Subcutaneous abdominal adipose tissue (tissue), 5 donors: ENCODE measurements around the gene ATP6V0A1.
A peak's percentile ranks its signal among the peaks of the same experiment; 100 is the strongest.
"Not testable (repeated sequence)": the region's sequence is repeated elsewhere in the genome, so short reads cannot be mapped to it uniquely, and the experiment has no call there.

Experiments
- H3K27ac ChIP-seq: one replicate; pipeline ENCODE4 v1.7.0; 2013; ENCODE audit warnings: low read depth, mild to moderate bottlenecking, inconsistent platforms, low read length, moderate library complexity
- H3K27me3 ChIP-seq, 5 donors: one replicate each; pipeline ENCODE4 v1.7.0; 2013; ENCODE audit warnings: low read length in 5 of 5, inconsistent platforms in 1 of 5; ENCODE audit not compliant: control insufficient read depth in 5 of 5, insufficient read depth in 4 of 5
- H3K36me3 ChIP-seq, 5 donors: one replicate each; pipeline ENCODE4 v1.7.0; 2013; ENCODE audit warnings: low read length in 5 of 5; ENCODE audit not compliant: control insufficient read depth in 5 of 5, insufficient read depth in 5 of 5
- H3K4me1 ChIP-seq, 5 donors: one replicate each; pipeline ENCODE4 v1.7.0; 2013; ENCODE audit warnings: low read length in 5 of 5, mild to moderate bottlenecking in 3 of 5, moderate library complexity in 1 of 5; ENCODE audit not compliant: control insufficient read depth in 5 of 5, insufficient read depth in 5 of 5
- H3K4me3 ChIP-seq, 5 donors: one replicate each; pipeline ENCODE4 v1.7.0; 2013; ENCODE audit warnings: low read length in 5 of 5, low read depth in 1 of 5
- H3K9ac ChIP-seq, 5 donors: one replicate each; pipeline ENCODE4 v1.7.0; 2013; ENCODE audit warnings: low read length in 5 of 5, mild to moderate bottlenecking in 4 of 5, moderate library complexity in 3 of 5
- H3K9me3 ChIP-seq, 5 donors: one replicate each; pipeline ENCODE4 v1.7.0; 2013; ENCODE audit warnings: low read length in 5 of 5; ENCODE audit not compliant: control insufficient read depth in 5 of 5
- donor health status: healthy.
- donor health status: healthy.
- donor health status: healthy.
- donor health status: healthy.
- donor health status: healthy.

ATP6V0A1 gene

DNA sequence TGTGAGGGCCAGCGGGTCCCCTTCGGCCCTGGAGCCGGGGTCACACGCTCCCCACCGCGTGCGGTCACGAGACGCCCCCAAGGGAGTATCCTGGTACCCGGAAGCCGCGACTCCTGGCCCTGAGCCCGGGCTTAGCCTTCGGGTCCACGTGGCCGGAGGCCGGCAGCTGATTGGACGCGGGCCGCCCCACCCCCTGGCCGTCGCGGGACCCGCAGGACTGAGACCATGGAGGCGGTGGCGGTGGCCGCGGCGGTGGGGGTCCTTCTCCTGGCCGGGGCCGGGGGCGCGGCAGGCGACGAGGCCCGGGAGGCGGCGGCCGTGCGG lies 77.3 kb downstream of the ATP6V0A1 start, which contains the start of gene NAGLU:
NAGLU (plus strand) TSS at position 194 of the 324 bp plus-strand sequence; CDS start at position 226, 32 bp downstream.
- H3K9me3 ChIP-seq: no peaks in the 10 kb centered on the region
- H3K4me1 ChIP-seq: peaks cover 7 to 39% (median 33%) of the 10 kb centered on the region in 5 donors
- H3K9ac ChIP-seq: peak within 1 kb of the TSS; percentile 71 to 95 (median 83)
- peaks cover 0 to 31% (median 21%) of the 10 kb centered on the region in 5 donors for H3K36me3 ChIP-seq
- peak within 1 kb of the TSS; percentile 99 for H3K27ac ChIP-seq
- H3K27me3 ChIP-seq: no peaks in the 10 kb centered on the region
- peak within 1 kb of the TSS; percentile 78 to 87 (median 83) for H3K4me3 ChIP-seq

DNA sequence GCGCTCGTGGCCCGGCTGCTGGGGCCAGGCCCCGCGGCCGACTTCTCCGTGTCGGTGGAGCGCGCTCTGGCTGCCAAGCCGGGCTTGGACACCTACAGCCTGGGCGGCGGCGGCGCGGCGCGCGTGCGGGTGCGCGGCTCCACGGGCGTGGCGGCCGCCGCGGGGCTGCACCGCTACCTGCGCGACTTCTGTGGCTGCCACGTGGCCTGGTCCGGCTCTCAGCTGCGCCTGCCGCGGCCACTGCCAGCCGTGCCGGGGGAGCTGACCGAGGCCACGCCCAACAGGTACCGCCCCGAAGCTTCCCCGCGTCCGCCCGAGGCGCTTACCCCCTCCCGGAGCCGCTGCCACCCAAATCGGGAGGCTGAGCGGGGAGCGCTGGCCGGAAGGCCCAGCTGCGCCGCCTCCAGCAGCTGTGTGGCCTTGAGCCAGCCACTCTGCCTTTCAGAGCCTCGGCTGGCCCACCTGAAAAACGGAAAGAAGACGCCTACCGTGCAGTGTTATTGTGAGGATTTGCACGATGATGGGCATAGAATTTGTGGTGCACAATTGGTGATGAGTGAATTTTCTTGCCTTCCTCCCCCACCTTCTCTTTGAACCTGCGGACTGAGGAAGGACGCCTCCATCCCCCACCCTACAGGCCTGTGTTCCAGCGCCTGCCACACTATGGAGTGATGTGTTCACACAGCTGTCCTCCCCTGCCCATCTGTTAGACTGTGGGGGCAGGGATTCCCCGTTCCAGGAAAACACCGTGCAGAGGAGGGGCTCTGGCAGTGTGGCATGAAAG lies 77.9 kb downstream of the ATP6V0A1 start:
- Histone ChIP-seq H3K36me3 (peaks cover 0 to 36% (median 27%) of the 10 kb centered on the region in 5 donors), H3K4me1 (peaks cover 7 to 39% (median 30%) of the 10 kb centered on the region in 5 donors), H3K9ac (peak overlapping the region in 4 of 5 donors; percentile 61 to 83 (median 76)), H3K27ac (peak overlapping the region; percentile 99), H3K4me3 (peak overlapping the region; percentile 78 to 87 (median 83)), H3K9me3 (no peaks in the 10 kb centered on the region), H3K27me3 (no peaks in the 10 kb centered on the region)

DNA sequence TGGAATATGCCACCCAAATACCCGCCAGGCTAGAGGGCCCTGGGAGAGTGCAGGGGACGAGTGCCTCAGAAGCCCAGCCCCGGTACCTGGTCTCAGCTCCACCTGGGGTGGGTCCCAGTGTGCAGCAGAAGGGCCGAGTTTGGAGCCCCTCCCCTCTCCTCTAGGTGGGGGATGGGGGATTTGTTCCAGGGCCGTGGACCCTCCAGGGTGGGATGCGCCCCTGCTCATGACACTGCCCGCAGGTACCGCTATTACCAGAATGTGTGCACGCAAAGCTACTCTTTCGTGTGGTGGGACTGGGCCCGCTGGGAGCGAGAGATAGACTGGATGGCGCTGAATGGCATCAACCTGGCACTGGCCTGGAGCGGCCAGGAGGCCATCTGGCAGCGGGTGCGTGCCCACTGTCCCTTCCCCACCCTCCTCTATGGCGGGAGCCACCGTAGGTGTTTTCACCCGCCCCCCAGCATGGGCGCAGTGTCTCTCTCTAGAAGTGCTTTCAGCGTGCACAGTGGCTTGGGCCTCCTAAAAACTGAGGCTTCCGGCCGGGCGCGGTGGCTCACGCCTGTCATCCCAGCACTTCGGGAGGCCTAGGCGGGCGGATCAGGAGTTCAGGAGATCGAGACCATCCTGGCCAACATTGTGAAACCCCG lies 78.6 kb downstream of the ATP6V0A1 start:
- Histone ChIP-seq H3K27me3 (no peaks in the 10 kb centered on the region), H3K4me3 (peak overlapping the region; percentile 78 to 87 (median 83)), H3K9me3 (no peaks in the 10 kb centered on the region), H3K9ac (peak overlapping the region in 4 of 5 donors; percentile 61 to 83 (median 76)), H3K27ac (peak overlapping the region; percentile 74), H3K4me1 (peaks cover 7 to 35% (median 28%) of the 10 kb centered on the region in 5 donors), H3K36me3 (peaks cover 0 to 42% (median 30%) of the 10 kb centered on the region in 5 donors)

DNA sequence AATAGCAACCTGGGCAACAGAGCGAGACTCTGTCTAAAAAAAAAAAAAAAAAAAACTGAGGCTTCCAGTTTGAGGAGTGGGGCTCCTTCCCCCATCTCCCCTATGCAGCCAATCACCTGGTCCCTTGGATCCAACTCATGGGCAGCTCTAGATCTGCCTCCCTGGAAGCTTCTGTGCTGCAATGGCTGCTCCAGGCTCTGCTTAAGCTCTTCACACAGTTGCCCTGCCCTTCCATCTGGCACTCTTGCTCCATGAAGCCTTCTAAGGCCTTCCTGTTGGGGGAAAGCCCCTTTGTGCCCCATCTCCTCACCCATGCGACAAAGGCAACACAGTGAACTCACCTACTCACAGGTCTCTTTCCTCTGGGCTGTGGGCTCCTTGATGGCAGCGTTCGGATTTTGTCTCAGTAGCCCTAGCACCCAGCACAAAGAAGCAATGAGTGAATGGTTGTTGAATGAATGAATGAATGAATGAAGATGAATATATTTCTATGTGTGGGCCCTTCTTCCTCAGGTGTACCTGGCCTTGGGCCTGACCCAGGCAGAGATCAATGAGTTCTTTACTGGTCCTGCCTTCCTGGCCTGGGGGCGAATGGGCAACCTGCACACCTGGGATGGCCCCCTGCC lies 79.3 kb downstream of the ATP6V0A1 start:
- H3K36me3 ChIP-seq: peaks cover 0 to 48% (median 33%) of the 10 kb centered on the region in 5 donors
- peaks cover 7 to 33% (median 28%) of the 10 kb centered on the region in 5 donors for H3K4me1 ChIP-seq
- H3K27ac ChIP-seq: peak overlapping the region; percentile 23

DNA sequence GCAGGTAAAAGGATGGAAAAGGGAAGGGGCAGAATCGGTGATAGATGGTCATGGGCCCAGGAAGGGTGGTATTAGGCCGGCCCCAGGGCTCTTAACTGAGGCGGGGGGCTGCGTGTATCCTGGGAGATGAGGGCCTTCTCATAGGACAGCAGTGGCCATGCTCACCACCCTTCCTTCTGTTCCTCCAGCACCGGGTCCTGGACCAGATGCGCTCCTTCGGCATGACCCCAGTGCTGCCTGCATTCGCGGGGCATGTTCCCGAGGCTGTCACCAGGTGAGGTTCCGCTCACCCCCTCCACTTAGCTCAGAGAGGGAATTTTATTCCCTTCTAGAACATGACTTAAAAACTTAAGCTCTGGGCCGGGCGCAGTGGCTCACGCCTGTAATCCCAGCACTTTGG lies 79.8 kb downstream of the ATP6V0A1 start:
- H3K4me3 ChIP-seq: no peak overlapping the region
- no peaks in the 10 kb centered on the region for H3K27me3 ChIP-seq
- no peaks in the 10 kb centered on the region for H3K9me3 ChIP-seq
- H3K36me3 ChIP-seq: peaks cover 0 to 54% (median 39%) of the 10 kb centered on the region in 5 donors
- H3K4me1 ChIP-seq: peaks cover 7 to 33% (median 28%) of the 10 kb centered on the region in 5 donors
- H3K27ac ChIP-seq: no peak overlapping the region
- H3K9ac ChIP-seq: no peak overlapping the region

More for the DNA sequence above, 79.3 kb downstream of the ATP6V0A1 start:
- Histone ChIP-seq H3K9me3 (no peaks in the 10 kb centered on the region), H3K9ac (peak overlapping the region in 1 of 5 donors; percentile 26), H3K4me3 (no peak overlapping the region), H3K27me3 (no peaks in the 10 kb centered on the region)

DNA sequence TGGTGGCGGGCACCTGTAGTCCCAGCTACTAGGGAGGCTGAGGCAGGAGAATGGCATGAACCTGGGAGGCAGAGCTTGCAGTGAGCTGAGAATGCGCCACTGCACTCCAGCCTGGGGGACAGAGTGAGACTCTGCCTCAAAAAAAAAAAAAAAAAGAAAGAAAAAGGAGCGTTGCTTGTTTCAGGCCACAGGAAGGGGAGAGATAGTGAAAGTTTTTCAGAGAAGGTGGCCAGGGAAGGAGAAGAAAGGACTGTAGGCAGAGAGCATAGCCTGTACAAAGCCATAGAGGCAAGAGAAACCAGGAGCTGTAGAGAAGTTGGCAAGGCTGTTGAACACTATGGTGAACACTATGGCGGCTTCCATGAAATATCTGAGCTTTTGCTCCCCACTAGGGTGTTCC lies 81.9 kb downstream of the ATP6V0A1 start:
- Histone ChIP-seq H3K36me3 (peaks cover 0 to 65% (median 52%) of the 10 kb centered on the region in 5 donors), H3K4me1 (peaks cover 6 to 25% (median 24%) of the 10 kb centered on the region in 5 donors)
- not testable (repeated sequence) for H3K9ac ChIP-seq, H3K9me3 ChIP-seq, H3K4me3 ChIP-seq, H3K27me3 ChIP-seq, H3K27ac ChIP-seq

DNA sequence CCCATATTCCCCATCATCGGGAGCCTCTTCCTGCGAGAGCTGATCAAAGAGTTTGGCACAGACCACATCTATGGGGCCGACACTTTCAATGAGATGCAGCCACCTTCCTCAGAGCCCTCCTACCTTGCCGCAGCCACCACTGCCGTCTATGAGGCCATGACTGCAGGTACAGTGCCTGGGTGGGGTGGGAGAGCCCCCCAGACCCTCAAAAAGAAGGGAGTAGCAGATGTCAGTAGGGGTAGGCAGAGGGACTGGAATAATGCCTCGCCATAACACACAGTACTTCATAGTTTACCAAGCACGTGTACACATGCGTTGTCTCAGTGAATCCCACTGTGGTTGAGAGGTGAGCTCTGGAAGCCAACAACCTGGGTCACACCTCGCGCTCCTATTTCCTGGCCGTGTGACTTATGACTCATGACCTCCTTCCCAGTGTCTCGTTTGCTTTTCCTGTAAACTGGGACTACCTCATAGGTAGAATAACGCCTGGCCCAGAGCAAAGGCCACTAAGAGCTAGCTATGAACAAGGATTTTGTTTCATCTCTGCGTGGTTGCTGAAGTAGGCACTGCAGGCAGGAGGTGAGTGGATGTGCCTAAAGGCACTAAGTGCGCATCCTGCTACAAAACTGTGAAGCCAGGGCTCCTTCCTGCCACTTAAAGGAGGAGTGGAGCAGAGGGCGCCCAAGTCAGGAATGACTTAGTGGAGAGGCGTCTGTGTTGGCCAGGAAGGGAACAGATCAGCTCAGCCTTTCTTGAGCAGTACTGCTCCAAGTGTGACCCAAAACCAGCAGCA lies 82.6 kb downstream of the ATP6V0A1 start:
- peaks cover 2 to 26% (median 23%) of the 10 kb centered on the region in 5 donors for H3K4me1 ChIP-seq
- H3K27me3 ChIP-seq: no peaks in the 10 kb centered on the region
- H3K4me3 ChIP-seq: no peak overlapping the region
- H3K9ac ChIP-seq: no peak overlapping the region
- H3K9me3 ChIP-seq: no peaks in the 10 kb centered on the region
- no peak overlapping the region for H3K27ac ChIP-seq
- peaks cover 0 to 65% (median 52%) of the 10 kb centered on the region in 5 donors for H3K36me3 ChIP-seq

DNA sequence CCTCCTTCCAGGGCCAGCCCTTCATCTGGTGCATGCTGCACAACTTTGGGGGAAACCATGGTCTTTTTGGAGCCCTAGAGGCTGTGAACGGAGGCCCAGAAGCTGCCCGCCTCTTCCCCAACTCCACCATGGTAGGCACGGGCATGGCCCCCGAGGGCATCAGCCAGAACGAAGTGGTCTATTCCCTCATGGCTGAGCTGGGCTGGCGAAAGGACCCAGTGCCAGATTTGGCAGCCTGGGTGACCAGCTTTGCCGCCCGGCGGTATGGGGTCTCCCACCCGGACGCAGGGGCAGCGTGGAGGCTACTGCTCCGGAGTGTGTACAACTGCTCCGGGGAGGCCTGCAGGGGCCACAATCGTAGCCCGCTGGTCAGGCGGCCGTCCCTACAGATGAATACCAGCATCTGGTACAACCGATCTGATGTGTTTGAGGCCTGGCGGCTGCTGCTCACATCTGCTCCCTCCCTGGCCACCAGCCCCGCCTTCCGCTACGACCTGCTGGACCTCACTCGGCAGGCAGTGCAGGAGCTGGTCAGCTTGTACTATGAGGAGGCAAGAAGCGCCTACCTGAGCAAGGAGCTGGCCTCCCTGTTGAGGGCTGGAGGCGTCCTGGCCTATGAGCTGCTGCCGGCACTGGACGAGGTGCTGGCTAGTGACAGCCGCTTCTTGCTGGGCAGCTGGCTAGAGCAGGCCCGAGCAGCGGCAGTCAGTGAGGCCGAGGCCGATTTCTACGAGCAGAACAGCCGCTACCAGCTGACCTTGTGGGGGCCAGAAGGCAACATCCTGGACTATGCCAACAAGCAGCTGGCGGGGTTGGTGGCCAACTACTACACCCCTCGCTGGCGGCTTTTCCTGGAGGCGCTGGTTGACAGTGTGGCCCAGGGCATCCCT lies 84.8 kb downstream of the ATP6V0A1 start:
- H3K4me3 ChIP-seq: no peak overlapping the region
- peaks cover 0 to 58% (median 47%) of the 10 kb centered on the region in 5 donors for H3K36me3 ChIP-seq
- peaks cover 0 to 32% (median 19%) of the 10 kb centered on the region in 5 donors for H3K4me1 ChIP-seq
- H3K27me3 ChIP-seq: no peaks in the 10 kb centered on the region
- no peak overlapping the region for H3K27ac ChIP-seq
- no peak overlapping the region for H3K9ac ChIP-seq
- H3K9me3 ChIP-seq: no peaks in the 10 kb centered on the region

DNA sequence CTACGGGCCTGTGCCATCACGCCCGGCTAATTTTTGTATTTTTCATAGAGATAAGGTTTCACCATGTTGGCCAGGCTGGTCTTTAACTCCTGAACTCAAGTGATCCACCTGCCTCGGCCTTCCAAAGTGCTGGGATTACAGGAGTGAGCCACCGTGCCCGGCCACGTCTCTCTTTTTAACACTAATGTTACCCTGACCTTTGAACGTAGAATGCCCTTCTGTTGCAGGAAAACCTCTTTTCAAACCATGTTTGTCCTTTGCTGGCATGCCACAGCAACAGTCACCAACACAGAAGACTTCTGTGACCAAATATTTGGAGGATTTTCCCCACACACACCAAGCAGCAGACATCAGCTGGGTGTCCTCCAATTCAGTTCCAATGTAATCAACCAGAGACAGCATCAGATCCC lies 86.2 kb downstream of the ATP6V0A1 start:
- Histone ChIP-seq H3K9ac (no peak overlapping the region), H3K27me3 (peaks cover 0 to 6% (median 0%) of the 10 kb centered on the region in 5 donors), H3K4me3 (no peak overlapping the region), H3K27ac (no peak overlapping the region), H3K36me3 (peaks cover 0 to 44% (median 34%) of the 10 kb centered on the region in 5 donors), H3K4me1 (peaks cover 0 to 37% (median 25%) of the 10 kb centered on the region in 5 donors), H3K9me3 (no peaks in the 10 kb centered on the region)
